MCF 10A (cell line): Measurements from ENCODE around the gene WFDC6. TPM values are rescaled to one million over a fixed set of nuclear protein-coding genes. Genes with fewer than 3 reads are reported as not detected.

Experiments used
- BruUV-seq: library from RNA; stranded (reverse); fragments of 400-500 nt; replicated peaks from 2 replicates; lab custom pipeline; 2021; lab: Mats Ljungman, UMichigan
- CTCF ChIA-PET: fragments of 300-600 bp; sonication (Branson Sonifier 250); formaldehyde crosslinking; extraction: SDS; loops from one replicate; lab custom pipeline; 2021; ENCODE audit warnings: antibody characterized with exemption, inconsistent platforms; lab: Yijun Ruan, JAX
- POLR2A ChIA-PET: fragments of 300-600, 350-650 bp; sonication (Branson Sonifier 250); formaldehyde crosslinking; extraction: SDS; loops from one replicate; lab custom pipeline; 2020; ENCODE audit warnings: antibody characterized with exemption, inconsistent platforms; lab: Yijun Ruan, JAX
- DNase-seq: peaks from one replicate; pipeline ENCODE4 v3.0.0-alpha.2; 2018; ENCODE audit not compliant: unreplicated experiment
- H3K27ac Mint-ChIP-seq: one replicate; pipeline ENCODE4 v1.8.0; 2022; ENCODE audit warnings: mild to moderate bottlenecking, low read depth, mixed read lengths; ENCODE audit not compliant: unreplicated experiment
- H3K27me3 Mint-ChIP-seq: one replicate; pipeline ENCODE4 v1.8.0; 2022; ENCODE audit warnings: mixed read lengths; ENCODE audit not compliant: insufficient read depth, unreplicated experiment
- H3K36me3 Mint-ChIP-seq: one replicate; pipeline ENCODE4 v1.8.0; 2022; ENCODE audit warnings: mild to moderate bottlenecking, moderate library complexity, mixed read lengths; ENCODE audit not compliant: insufficient read depth, unreplicated experiment
- H3K4me1 Mint-ChIP-seq: one replicate; pipeline ENCODE4 v1.8.0; 2022; ENCODE audit warnings: mixed read lengths; ENCODE audit not compliant: insufficient read depth, unreplicated experiment
- H3K4me3 Mint-ChIP-seq: one replicate; pipeline ENCODE4 v1.8.0; 2022; ENCODE audit warnings: mild to moderate bottlenecking, moderate library complexity, mixed read lengths; ENCODE audit not compliant: unreplicated experiment
- H3K9me3 Mint-ChIP-seq: one replicate; pipeline ENCODE4 v1.8.0; 2022; ENCODE audit warnings: mixed read lengths; ENCODE audit not compliant: unreplicated experiment
- CTCF ChIP-seq: fragments of 200-600 bp; IDR thresholded peaks from one replicate; pipeline ENCODE4 v1.8.0; 2022; ENCODE audit warnings: antibody characterized with exemption, mild to moderate bottlenecking; ENCODE audit not compliant: unreplicated experiment
- intact Hi-C: fragments of 100-400 bp; cut with micrococcal nuclease; formaldehyde crosslinking; loops from 2 replicates; pipeline ENCODE4 v1.14.1; 2022
- total RNA-seq: library from RNA; stranded (reverse); gene quantifications from 2 replicates; pipeline ENCODE4 v1.2.3, GENCODE V29; 2022

WFDC6 gene
- total RNA-seq, 1 experiment from 2014 or later = not detected

- Mint-ChIP-seq H3K4me1 (peaks cover 5% of the 10 kb centered on the region), H3K9me3 (no peaks in the 10 kb centered on the region), H3K27ac (no peak overlapping the region), H3K4me3 (no peak overlapping the region), H3K27me3 (peaks cover 73% of the 10 kb centered on the region), H3K36me3 (no peaks in the 10 kb centered on the region)
- CTCF ChIA-PET = interaction anchor here (0.7 to 2.3 kb wide), 13 partner anchors 10 to 417 kb away, joined by 3 to 44 read pairs (median 4); no protein-coding TSS in a partner anchor
- intact Hi-C loops = loop anchor here (1.0 kb wide), 1 partner anchor 225 kb away; no protein-coding TSS in a partner anchor
- TF ChIP-seq CTCF = peak; percentile 45
- POLR2A ChIA-PET = interaction anchor here (0.6 to 1.5 kb wide), 3 partner anchors 28 to 225 kb away, joined by 3 to 6 read pairs (median 6); no protein-coding TSS in a partner anchor
- DNase-seq = peak; percentile 39
- no TSS peak for BruUV-seq
Measured at GRCh38 chr20:45545754-45546453, 6.6 kb upstream of the WFDC6 start.

GRCh38 chr20:45545351-45545750 lies 6.1 kb upstream of the WFDC6 start:
- H3K4me3 Mint-ChIP-seq = no peak overlapping the region
- no peak for TF ChIP-seq CTCF
- no TSS peak for BruUV-seq
- peaks cover 69% of the 10 kb centered on the region for H3K27me3 Mint-ChIP-seq
- intact Hi-C loops = no loop called here
- H3K4me1 Mint-ChIP-seq = peaks cover 5% of the 10 kb centered on the region
- ChIA-PET CTCF (interaction anchor here (0.7 to 2.3 kb wide), 13 partner anchors 11 to 418 kb away, joined by 3 to 44 read pairs (median 4); no protein-coding TSS in a partner anchor), POLR2A (interaction anchor here (0.6 to 1.5 kb wide), 3 partner anchors 27 to 226 kb away, joined by 3 to 6 read pairs (median 6); no protein-coding TSS in a partner anchor)
- H3K27ac Mint-ChIP-seq = no peak overlapping the region
- no peaks in the 10 kb centered on the region for H3K9me3 Mint-ChIP-seq
- no peak for DNase-seq
- H3K36me3 Mint-ChIP-seq = no peaks in the 10 kb centered on the region

GRCh38 chr20:45538209-45538799 lies 978 bp downstream of the WFDC6 start:
- Mint-ChIP-seq H3K9me3 (no peaks in the 10 kb centered on the region), H3K4me1 (peaks cover 15% of the 10 kb centered on the region), H3K4me3 (no peak overlapping the region), H3K27ac (no peak overlapping the region), H3K27me3 (peaks cover 35% of the 10 kb centered on the region), H3K36me3 (no peaks in the 10 kb centered on the region)
- no TSS peak for BruUV-seq
- POLR2A ChIA-PET = interaction anchor here (0.6 to 2.4 kb wide), 12 partner anchors 10 to 468 kb away, joined by 3 to 21 read pairs (median 4); partner anchors contain the start of genes PIGT and SPINT3
- peak; percentile 11 for TF ChIP-seq CTCF
- CTCF ChIA-PET = interaction anchor here (0.6 to 3.5 kb wide), 11 partner anchors 9 to 467 kb away, joined by 3 to 24 read pairs (median 4); partner anchors contain the start of genes SYS1 and ZNF335
- peak; percentile 82 for DNase-seq
- intact Hi-C loops = no loop called here

GRCh38 chr20:45527294-45527693 lies 12.0 kb downstream of the WFDC6 start:
- no peak for DNase-seq
- peaks cover 9% of the 10 kb centered on the region for H3K27me3 Mint-ChIP-seq
- no peak for TF ChIP-seq CTCF
- BruUV-seq = no TSS peak
- ChIA-PET POLR2A (interaction anchor here (1.2 kb wide), 2 partner anchors 9 kb away, joined by 3 to 6 read pairs; no protein-coding TSS in a partner anchor), CTCF (interaction anchor here (0.6 to 1.6 kb wide), 9 partner anchors 11 to 244 kb away, joined by 3 to 6 read pairs (median 3); no protein-coding TSS in a partner anchor)
- H3K9me3 Mint-ChIP-seq = no peaks in the 10 kb centered on the region
- intact Hi-C loops = no loop called here
- H3K27ac Mint-ChIP-seq = no peak overlapping the region
- peaks cover 10% of the 10 kb centered on the region for H3K4me1 Mint-ChIP-seq
- H3K36me3 Mint-ChIP-seq = no peaks in the 10 kb centered on the region
- no peak overlapping the region for H3K4me3 Mint-ChIP-seq
